Fibroblast of lung (primary cell): ENCODE data around the gene SPDL1.

Experiments used
- EZH2 ChIP-seq: IDR thresholded peaks from 2 replicates; pipeline ENCODE4 v1.5.1; 2012; ENCODE audit warnings: low read length, control low read depth, mild to moderate bottlenecking; ENCODE audit errors: missing control alignments
- TF ChIP-seq, protein P1 (sequence below), 2 donors: IDR thresholded peaks in 1 of 2; conservative IDR thresholded peaks in 1 of 2; 1 replicate in 1 of 2; 2 replicates in 1 of 2; pipeline ENCODE4 v1.5.1; 2011 to 2012; ENCODE audit warnings: low read length in 2 of 2, control low read depth in 1 of 2, inconsistent platforms in 1 of 2, low read depth in 1 of 2, mild to moderate bottlenecking in 1 of 2

DNA sequence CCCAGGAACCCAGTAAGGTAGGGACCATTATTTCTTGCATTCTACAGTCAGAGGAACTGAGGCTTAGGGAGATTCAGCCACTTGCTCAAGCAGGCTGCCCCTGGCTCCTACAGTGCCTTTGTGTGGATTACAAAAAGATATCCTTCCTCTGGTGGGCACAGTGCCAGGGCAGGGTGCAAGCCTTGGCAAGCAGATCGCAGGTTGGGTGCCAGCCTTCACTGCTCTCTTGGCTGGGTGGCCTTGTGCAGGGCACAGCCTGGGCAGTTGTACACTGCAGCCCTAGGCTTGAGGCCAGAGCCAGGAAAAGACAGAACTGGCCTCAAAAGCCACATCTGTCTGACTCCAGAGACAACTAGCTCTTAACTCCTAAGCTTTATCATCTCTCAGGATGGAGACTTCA, 68.5 kb downstream of the SPDL1 start:
- TF ChIP-seq, protein P1, sequence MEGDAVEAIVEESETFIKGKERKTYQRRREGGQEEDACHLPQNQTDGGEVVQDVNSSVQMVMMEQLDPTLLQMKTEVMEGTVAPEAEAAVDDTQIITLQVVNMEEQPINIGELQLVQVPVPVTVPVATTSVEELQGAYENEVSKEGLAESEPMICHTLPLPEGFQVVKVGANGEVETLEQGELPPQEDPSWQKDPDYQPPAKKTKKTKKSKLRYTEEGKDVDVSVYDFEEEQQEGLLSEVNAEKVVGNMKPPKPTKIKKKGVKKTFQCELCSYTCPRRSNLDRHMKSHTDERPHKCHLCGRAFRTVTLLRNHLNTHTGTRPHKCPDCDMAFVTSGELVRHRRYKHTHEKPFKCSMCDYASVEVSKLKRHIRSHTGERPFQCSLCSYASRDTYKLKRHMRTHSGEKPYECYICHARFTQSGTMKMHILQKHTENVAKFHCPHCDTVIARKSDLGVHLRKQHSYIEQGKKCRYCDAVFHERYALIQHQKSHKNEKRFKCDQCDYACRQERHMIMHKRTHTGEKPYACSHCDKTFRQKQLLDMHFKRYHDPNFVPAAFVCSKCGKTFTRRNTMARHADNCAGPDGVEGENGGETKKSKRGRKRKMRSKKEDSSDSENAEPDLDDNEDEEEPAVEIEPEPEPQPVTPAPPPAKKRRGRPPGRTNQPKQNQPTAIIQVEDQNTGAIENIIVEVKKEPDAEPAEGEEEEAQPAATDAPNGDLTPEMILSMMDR (conservative IDR thresholded peaks at IDR 0.05 in 1 of 2, IDR thresholded peaks at IDR 0.05 in 1 of 2; ENCODE audit: low read depth in 1 of 2, low read length in 2 of 2) = no peak
- TF ChIP-seq EZH2 = no peak
